ENCODE data around the gene RMDN2. TPM values are rescaled to one million over a fixed set of nuclear protein-coding genes. Genes with fewer than 3 reads are reported as not detected.

Gene RMDN2
- polyA plus RNA-seq, 4 donors = 5.1 to 26.0 (median 8.4) TPM

- H3K36me3 ChIP-seq (ENCODE audit: control insufficient read depth in 3 of 3, insufficient read depth in 2 of 3, low read depth in 1 of 3, low read length in 3 of 3) = no peaks in the 10 kb centered on the region
- H3K4me1 ChIP-seq (ENCODE audit: control insufficient read depth in 3 of 3, insufficient read depth in 2 of 3, low read depth in 1 of 3, low read length in 2 of 3) = no peaks in the 10 kb centered on the region
- H3K9me3 ChIP-seq (ENCODE audit: control insufficient read depth in 2 of 2, insufficient read depth in 1 of 2, low read depth in 1 of 2, low read length in 1 of 2) = no peaks in the 10 kb centered on the region
- no peak for DNase-seq
- H3K4me3 ChIP-seq (ENCODE audit: low read depth in 1 of 3, low read length in 3 of 3) = no peak overlapping the region
- 75 to 85% (median 80%) methylated on average over 5 of the region's 5 CpGs for WGBS, 3 donors
- FAIRE-seq = no peak
- no peak overlapping the region for H3K27ac ChIP-seq (ENCODE audit: low read depth in 1 of 3, low read length in 2 of 3)
- H3K27me3 ChIP-seq (ENCODE audit: control insufficient read depth in 3 of 3, insufficient read depth in 3 of 3, low read length in 3 of 3) = no peaks in the 10 kb centered on the region
These were observed 135.3 kb downstream of the RMDN2 start for GRCh38 chr2:38060236-38061018.

DNA sequence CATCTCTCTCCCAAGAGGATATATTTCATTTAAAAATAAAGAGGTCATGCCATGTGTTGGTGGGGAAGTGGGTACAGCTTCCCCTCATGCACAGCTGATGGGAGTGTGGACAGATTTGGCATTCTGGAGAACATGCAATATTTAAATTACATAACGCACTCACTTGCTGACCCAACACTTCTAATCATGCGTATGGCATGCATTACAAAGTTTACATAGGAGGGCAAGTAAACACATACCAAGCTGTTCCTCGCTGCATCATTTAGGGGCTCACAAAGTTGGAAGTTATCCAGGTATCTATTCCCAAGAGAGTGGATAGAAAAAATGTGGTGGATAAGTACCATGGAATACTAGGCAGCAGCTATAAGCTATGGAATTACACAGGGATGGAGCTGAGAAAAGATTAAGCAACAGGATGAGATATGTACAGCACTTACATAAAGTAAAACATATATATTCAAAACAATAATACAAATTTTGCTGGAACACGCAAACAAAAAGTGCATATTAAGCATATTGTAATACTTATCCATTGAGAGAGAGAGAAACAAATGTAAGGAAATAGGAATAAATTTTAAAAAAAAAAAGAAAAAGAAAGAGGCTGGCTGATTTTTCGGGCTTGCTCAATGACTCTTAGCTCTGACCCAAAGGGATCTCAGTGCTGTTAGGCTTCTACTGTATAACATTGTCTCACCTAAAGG, 139.9 kb downstream of the RMDN2 start:
- Histone ChIP-seq H3K27me3 (ENCODE audit: control insufficient read depth in 3 of 3, insufficient read depth in 3 of 3, low read length in 3 of 3) (no peaks in the 10 kb centered on the region), H3K9me3 (ENCODE audit: control insufficient read depth in 2 of 2, insufficient read depth in 1 of 2, low read depth in 1 of 2, low read length in 1 of 2) (no peaks in the 10 kb centered on the region), H3K27ac (ENCODE audit: low read depth in 1 of 3, low read length in 2 of 3) (no peak overlapping the region), H3K36me3 (ENCODE audit: control insufficient read depth in 3 of 3, insufficient read depth in 2 of 3, low read depth in 1 of 3, low read length in 3 of 3) (no peaks in the 10 kb centered on the region), H3K4me1 (ENCODE audit: control insufficient read depth in 3 of 3, insufficient read depth in 2 of 3, low read depth in 1 of 3, low read length in 2 of 3) (no peaks in the 10 kb centered on the region), H3K4me3 (ENCODE audit: low read depth in 1 of 3, low read length in 3 of 3) (no peak overlapping the region)
- WGBS, 3 donors = 86 to 94% (median 93%) methylated on average over 5 of the region's 5 CpGs
- DNase-seq = no peak
- FAIRE-seq = no peak

GRCh38 chr2:38065502-38066135, 140.5 kb downstream of the RMDN2 start:
- Histone ChIP-seq H3K9me3 (ENCODE audit: control insufficient read depth in 2 of 2, insufficient read depth in 1 of 2, low read depth in 1 of 2, low read length in 1 of 2) (no peaks in the 10 kb centered on the region), H3K27ac (ENCODE audit: low read depth in 1 of 3, low read length in 2 of 3) (no peak overlapping the region), H3K4me1 (ENCODE audit: control insufficient read depth in 3 of 3, insufficient read depth in 2 of 3, low read depth in 1 of 3, low read length in 2 of 3) (no peaks in the 10 kb centered on the region), H3K36me3 (ENCODE audit: control insufficient read depth in 3 of 3, insufficient read depth in 2 of 3, low read depth in 1 of 3, low read length in 3 of 3) (no peaks in the 10 kb centered on the region), H3K4me3 (ENCODE audit: low read depth in 1 of 3, low read length in 3 of 3) (no peak overlapping the region), H3K27me3 (ENCODE audit: control insufficient read depth in 3 of 3, insufficient read depth in 3 of 3, low read length in 3 of 3) (no peaks in the 10 kb centered on the region)
- 93 to 96% (median 94%) methylated on average over 6 of the region's 6 CpGs for WGBS, 3 donors
- no peak for FAIRE-seq
- no peak for DNase-seq

- DNase-seq = no peak
- H3K27me3 ChIP-seq (ENCODE audit: control insufficient read depth in 3 of 3, insufficient read depth in 3 of 3, low read length in 3 of 3) = no peaks in the 10 kb centered on the region
- no peak overlapping the region for H3K4me3 ChIP-seq (ENCODE audit: low read depth in 1 of 3, low read length in 3 of 3)
- no peaks in the 10 kb centered on the region for H3K4me1 ChIP-seq (ENCODE audit: control insufficient read depth in 3 of 3, insufficient read depth in 2 of 3, low read depth in 1 of 3, low read length in 2 of 3)
- WGBS, 3 donors = 84 to 91% (median 90%) methylated on average over 6 of the region's 6 CpGs
- no peaks in the 10 kb centered on the region for H3K36me3 ChIP-seq (ENCODE audit: control insufficient read depth in 3 of 3, insufficient read depth in 2 of 3, low read depth in 1 of 3, low read length in 3 of 3)
- no peak for FAIRE-seq
- no peaks in the 10 kb centered on the region for H3K9me3 ChIP-seq (ENCODE audit: control insufficient read depth in 2 of 2, insufficient read depth in 1 of 2, low read depth in 1 of 2, low read length in 1 of 2)
- H3K27ac ChIP-seq (ENCODE audit: low read depth in 1 of 3, low read length in 2 of 3) = no peak overlapping the region
These were observed 141.5 kb downstream of the RMDN2 start for GRCh38 chr2:38066421-38067115.

Other genes starting within 250 kb of the RMDN2 start
- 10 to 100 TPM in 1 of 4 donors, 1 to 10 TPM in 2, under 1 TPM in 1; 0.67 to 15.1 (median 1.5) TPM for gene CYP1B1, start 150.9 kb downstream of the RMDN2 start, polyA plus RNA-seq

Data from small intestine (tissue), 7 donors.